Measurements from ENCODE around the gene NTN1. TPM values are rescaled to one million over a fixed set of nuclear protein-coding genes. Genes with fewer than 3 reads are reported as not detected.

NTN1 gene
- total and polyA plus RNA-seq, 11 donors: 9.3 to 25.8 (median 17.3) TPM

DNA sequence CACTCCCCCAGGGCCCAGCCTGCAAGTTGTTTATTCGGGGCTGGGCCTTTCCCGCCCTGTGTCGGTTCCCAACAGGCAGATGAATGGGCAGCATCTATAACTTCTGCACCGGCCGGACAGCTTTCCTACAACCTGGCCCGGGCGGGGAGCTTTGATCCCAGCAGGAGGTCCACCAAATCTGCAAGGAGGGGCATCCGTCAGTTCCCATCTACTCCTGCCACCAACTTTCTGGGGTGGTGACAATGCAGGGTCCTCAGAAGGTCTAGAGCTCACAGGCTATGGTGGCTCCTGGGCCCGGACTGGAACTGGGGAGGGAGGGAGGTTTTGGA is 211.9 kb downstream of the NTN1 start:
- ATAC-seq (no peak), DNase-seq (peak in 2 of 5 donors; percentile 12 to 51)
- no peaks in the 10 kb centered on the region for H3K36me3 ChIP-seq
- no peak for TF ChIP-seq POLR2A (IDR thresholded peaks at IDR 0.05)
- TF ChIP-seq, protein P1, sequence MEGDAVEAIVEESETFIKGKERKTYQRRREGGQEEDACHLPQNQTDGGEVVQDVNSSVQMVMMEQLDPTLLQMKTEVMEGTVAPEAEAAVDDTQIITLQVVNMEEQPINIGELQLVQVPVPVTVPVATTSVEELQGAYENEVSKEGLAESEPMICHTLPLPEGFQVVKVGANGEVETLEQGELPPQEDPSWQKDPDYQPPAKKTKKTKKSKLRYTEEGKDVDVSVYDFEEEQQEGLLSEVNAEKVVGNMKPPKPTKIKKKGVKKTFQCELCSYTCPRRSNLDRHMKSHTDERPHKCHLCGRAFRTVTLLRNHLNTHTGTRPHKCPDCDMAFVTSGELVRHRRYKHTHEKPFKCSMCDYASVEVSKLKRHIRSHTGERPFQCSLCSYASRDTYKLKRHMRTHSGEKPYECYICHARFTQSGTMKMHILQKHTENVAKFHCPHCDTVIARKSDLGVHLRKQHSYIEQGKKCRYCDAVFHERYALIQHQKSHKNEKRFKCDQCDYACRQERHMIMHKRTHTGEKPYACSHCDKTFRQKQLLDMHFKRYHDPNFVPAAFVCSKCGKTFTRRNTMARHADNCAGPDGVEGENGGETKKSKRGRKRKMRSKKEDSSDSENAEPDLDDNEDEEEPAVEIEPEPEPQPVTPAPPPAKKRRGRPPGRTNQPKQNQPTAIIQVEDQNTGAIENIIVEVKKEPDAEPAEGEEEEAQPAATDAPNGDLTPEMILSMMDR (IDR thresholded peaks at IDR 0.05): no peak
- 64 to 87% (median 81%) methylated on average over 6 to 9 of the region's 9 CpGs for WGBS, 4 donors
- no peaks in the 10 kb centered on the region for H3K27me3 ChIP-seq
- intact Hi-C loops (cut with DNase I): loop anchor here in 1 of 10 donors (5.0 kb wide), 1 partner anchor 34 kb away; no protein-coding TSS in a partner anchor
- no peak overlapping the region for H3K4me3 ChIP-seq
- peaks cover 0 to 3% (median 0%) of the 10 kb centered on the region in 12 donors for H3K4me1 ChIP-seq
- no peak overlapping the region for H3K27ac ChIP-seq
- peaks cover 0 to 3% (median 0%) of the 10 kb centered on the region in 12 donors for H3K9me3 ChIP-seq

DNA sequence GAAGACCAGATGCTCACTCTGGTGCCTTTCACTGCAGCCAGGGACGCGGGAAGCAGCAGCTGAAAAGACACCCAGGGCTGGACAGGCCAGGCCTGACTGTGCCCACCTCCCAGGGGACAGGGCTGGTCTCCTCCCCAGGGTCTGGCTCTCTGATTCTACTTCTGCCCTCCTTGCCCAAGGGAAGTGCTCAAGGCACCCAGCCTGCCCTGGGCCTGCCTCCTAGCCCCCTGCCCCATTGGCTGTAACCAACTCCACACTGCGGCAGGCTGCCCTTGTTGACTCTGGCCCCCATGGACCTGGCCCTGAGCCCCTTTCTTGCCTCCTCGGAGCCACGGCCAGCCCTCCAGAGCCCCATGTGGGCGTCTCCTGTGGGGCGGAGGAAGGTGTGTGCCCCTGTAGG is 212.5 kb downstream of the NTN1 start:
- no peaks in the 10 kb centered on the region for H3K36me3 ChIP-seq
- H3K27me3 ChIP-seq: no peaks in the 10 kb centered on the region
- 88 to 100% (median 90%) methylated on average over 1 to 7 of the region's 7 CpGs for WGBS, 4 donors
- no peak for ATAC-seq
- H3K9me3 ChIP-seq: peaks cover 0 to 3% (median 0%) of the 10 kb centered on the region in 12 donors
- peak in 2 of 5 donors; percentile 15 to 33 for DNase-seq
- intact Hi-C loops (cut with DNase I): loop anchor here in 1 of 10 donors (5.0 kb wide), 1 partner anchor 34 kb away; no protein-coding TSS in a partner anchor
- H3K4me1 ChIP-seq: peaks cover 0 to 4% (median 0%) of the 10 kb centered on the region in 12 donors
- H3K27ac ChIP-seq: no peak overlapping the region
- no peak overlapping the region for H3K4me3 ChIP-seq
- TF ChIP-seq, protein P1 (IDR thresholded peaks at IDR 0.05): no peak
- TF ChIP-seq POLR2A (IDR thresholded peaks at IDR 0.05): no peak

DNA sequence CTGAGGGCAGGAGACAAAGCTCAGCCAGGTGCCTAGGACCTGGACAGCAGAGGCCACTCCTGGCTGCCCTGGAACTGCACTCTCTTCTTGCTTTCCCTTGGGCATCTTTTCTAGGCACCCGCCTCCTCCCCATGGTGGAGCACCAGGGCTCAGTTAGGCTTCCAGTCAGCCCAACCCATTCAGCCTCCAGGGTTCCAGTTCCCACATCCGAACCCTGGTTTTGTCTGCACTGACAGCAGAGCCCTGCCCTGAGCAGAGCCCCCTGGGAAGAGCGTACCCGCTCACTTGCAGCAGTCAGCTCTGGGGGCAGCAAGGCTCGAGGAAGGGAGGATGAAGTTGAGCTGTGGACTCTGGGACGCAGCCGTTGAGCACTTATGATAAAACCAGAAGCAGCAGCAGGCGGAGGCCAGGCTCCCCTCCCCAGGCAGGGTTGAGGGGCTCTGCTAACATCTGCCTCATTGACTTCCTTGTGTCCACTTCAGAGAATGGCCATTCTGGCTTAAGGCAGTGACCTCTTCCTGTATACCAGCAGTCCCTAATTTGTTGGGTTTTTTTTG is 213.2 kb downstream of the NTN1 start:
- TF ChIP-seq, protein P1 (IDR thresholded peaks at IDR 0.05): no peak
- H3K4me3 ChIP-seq: no peak overlapping the region
- H3K9me3 ChIP-seq: peaks cover 0 to 3% (median 0%) of the 10 kb centered on the region in 12 donors
- H3K27ac ChIP-seq: no peak overlapping the region
- 66 to 76% (median 71%) methylated on average over 7 to 8 of the region's 8 CpGs for WGBS, 4 donors
- intact Hi-C loops (cut with DNase I): loop anchor here in 1 of 10 donors (5.0 kb wide), 1 partner anchor 33 kb away; no protein-coding TSS in a partner anchor
- H3K4me1 ChIP-seq: peaks cover 0 to 11% (median 6%) of the 10 kb centered on the region in 12 donors
- H3K36me3 ChIP-seq: no peaks in the 10 kb centered on the region
- no peaks in the 10 kb centered on the region for H3K27me3 ChIP-seq
- peak in 2 of 5 donors; percentile 18 to 25 for DNase-seq
- no peak for ATAC-seq

DNA sequence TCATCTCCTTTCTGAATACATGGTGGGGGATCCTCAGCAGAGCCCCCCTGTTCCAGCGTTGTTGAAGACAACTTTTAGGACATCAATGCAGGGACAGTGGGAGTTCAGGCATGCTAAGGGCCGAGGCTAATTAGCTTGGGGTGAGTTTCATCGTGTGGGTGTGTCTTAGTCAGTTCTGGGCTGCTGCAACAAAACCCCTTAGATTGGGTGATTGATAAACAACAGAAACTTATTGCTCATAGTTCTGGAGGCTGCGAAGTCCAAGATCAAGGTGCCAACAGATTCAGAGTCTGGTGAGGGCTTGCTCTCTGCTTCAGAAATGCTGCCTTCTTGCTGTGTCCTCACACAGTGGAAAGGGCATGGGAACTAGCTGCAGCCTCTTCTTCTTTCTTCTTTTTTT is 214.0 kb downstream of the NTN1 start:
- Histone ChIP-seq H3K4me3 (no peak overlapping the region), H3K27ac (no peak overlapping the region), H3K27me3 (no peaks in the 10 kb centered on the region), H3K36me3 (no peaks in the 10 kb centered on the region), H3K4me1 (peaks cover under 1 to 16% (median 11%) of the 10 kb centered on the region in 12 donors), H3K9me3 (peaks cover 0 to 3% (median 0%) of the 10 kb centered on the region in 12 donors)
- intact Hi-C loops (cut with DNase I): no loop called here
- no peak for DNase-seq
- WGBS, 4 donors: 84 to 94% (median 88%) methylated on average over 4 of the region's 4 CpGs
- no peak for ATAC-seq
- TF ChIP-seq POLR2A (IDR thresholded peaks at IDR 0.05): no peak
- TF ChIP-seq, protein P1 (IDR thresholded peaks at IDR 0.05): no peak

All from heart left ventricle (tissue), 16 donors.